Measurements from ENCODE around the gene AKAP5.

- TF ChIP-seq EZH2 (IDR thresholded peaks at IDR 0.05; ENCODE audit: insufficient read depth, low read length) (no peak), CTCF (IDR thresholded peaks at IDR 0.05; ENCODE audit: insufficient read depth, low read depth, low read length) (no peak)
Measured at GRCh38 chr14:64520699-64521098, 55.4 kb downstream of the AKAP5 start.

Measured in astrocyte (in vitro differentiated cells and primary cell).